Lung (tissue), 12 donors: ENCODE results near the gene PLCL1. TPM values are rescaled to one million over a fixed set of nuclear protein-coding genes. Genes with fewer than 3 reads are reported as not detected.

ENCODE experiments used
- ATAC-seq: fragments of 200-7000 bp; cut with Tn5 transposase; one replicate; pipeline ENCODE4 v1.9.1; 2020; ENCODE audit warnings: moderate number of reproducible peaks; ENCODE audit not compliant: insufficient read depth, low FRiP score
- DNase-seq, 3 donors: peaks; one replicate each; pipeline ENCODE4 v3.0.0-alpha.2; 2013 to 2017
- H3K27ac ChIP-seq, 2 donors: one replicate each; pipeline ENCODE4 v1.5.1; 2013; ENCODE audit warnings: mild to moderate bottlenecking in 2 of 2, moderate library complexity in 2 of 2, control low read depth in 1 of 2, inconsistent platforms in 1 of 2, low read depth in 1 of 2, low read length in 1 of 2
- H3K27me3 ChIP-seq, 3 donors: one replicate each; pipeline ENCODE4 v1.5.1; 2013; ENCODE audit warnings: low read length in 2 of 3; ENCODE audit not compliant: control insufficient read depth in 3 of 3, insufficient read depth in 3 of 3
- H3K36me3 ChIP-seq, 4 donors: one replicate each; pipeline ENCODE4 v1.5.1; 2013; ENCODE audit warnings: low read length in 4 of 4, mild to moderate bottlenecking in 1 of 4, moderate library complexity in 1 of 4; ENCODE audit not compliant: control insufficient read depth in 4 of 4, insufficient read depth in 4 of 4
- H3K4me1 ChIP-seq, 5 donors: one replicate each; pipeline ENCODE4 v1.5.1; 2013; ENCODE audit warnings: low read length in 5 of 5, mild to moderate bottlenecking in 2 of 5, moderate library complexity in 1 of 5; ENCODE audit not compliant: control insufficient read depth in 5 of 5, insufficient read depth in 5 of 5
- H3K4me3 ChIP-seq: one replicate; pipeline ENCODE4 v1.5.1; 2013; ENCODE audit warnings: mild to moderate bottlenecking, control low read depth, moderate library complexity
- H3K9ac ChIP-seq, 2 donors: one replicate each; pipeline ENCODE4 v1.5.1; 2013; ENCODE audit warnings: low read length in 2 of 2, control low read depth in 1 of 2; ENCODE audit not compliant: insufficient read depth in 1 of 2
- H3K9me3 ChIP-seq, 4 donors: one replicate each; pipeline ENCODE4 v1.5.1; 2013; ENCODE audit warnings: low read length in 3 of 4, mild to moderate bottlenecking in 1 of 4, moderate library complexity in 1 of 4; ENCODE audit not compliant: control insufficient read depth in 4 of 4, insufficient read depth in 3 of 4
- CTCF ChIP-seq: IDR thresholded peaks from 2 replicates; pipeline ENCODE4 v1.5.1; 2012; ENCODE audit warnings: mild to moderate bottlenecking; ENCODE audit errors: control extremely low read depth, extremely low read depth
- WGBS, 2 donors: extraction: QIAGEN DNeasy Blood & Tissue Kit; methylation state at CpG; one replicate each; pipeline ENCODE4 v1.1.7; 2013; 5-methylcytosine and 5-hydroxymethylcytosine counted together
- polyA plus RNA-seq, 2 donors: library from polyadenylated mRNA; stranded (reverse); fragments of 200-250 nt; gene quantifications; one replicate each; pipeline ENCODE4 v1.2.1, GENCODE V29; 2013
- total RNA-seq, 2 donors: library from RNA; depleted of rRNA in 1 of 2; stranded (reverse); fragments of >200 nt in 1 of 2; gene quantifications; one replicate each; pipeline ENCODE4 v1.2.1, GENCODE V29; 2014 to 2021
- donor health status: control.
- donor health status: control.
- donor health status: Bipolar disorder and iron deficiency.
- donor health status: healthy.
- donor health status: DM: yes; HTN: yes; CAD: no.

Gene PLCL1
- total and polyA plus RNA-seq, 4 donors, result 1.1 to 13.0 (median 2.9) TPM

- H3K4me3 ChIP-seq, result no peak overlapping the region
- H3K4me1 ChIP-seq, result peaks cover 0 to 14% (median 5%) of the 10 kb centered on the region in 5 donors
- no peak for DNase-seq
- no peaks in the 10 kb centered on the region for H3K36me3 ChIP-seq
- TF ChIP-seq CTCF, result no peak
- H3K27me3 ChIP-seq, result no peaks in the 10 kb centered on the region
- peak overlapping the region in 1 of 2 donors; percentile 82 for H3K27ac ChIP-seq
- H3K9me3 ChIP-seq, result no peaks in the 10 kb centered on the region
- WGBS, 2 donors, result 92 to 93% methylated on average over 3 of the region's 3 CpGs
- ATAC-seq, result no peak
- no peak overlapping the region for H3K9ac ChIP-seq
Measured at GRCh38 chr2:197883354-197884032, 79.1 kb downstream of the PLCL1 start.

- TF ChIP-seq CTCF, result no peak
- H3K4me1 ChIP-seq, result peaks cover 0 to 15% (median 0%) of the 10 kb centered on the region in 5 donors
- H3K4me3 ChIP-seq, result no peak overlapping the region
- peak overlapping the region in 1 of 2 donors; percentile 82 for H3K27ac ChIP-seq
- no peaks in the 10 kb centered on the region for H3K9me3 ChIP-seq
- 84 to 87% methylated on average over 3 of the region's 3 CpGs for WGBS, 2 donors
- no peaks in the 10 kb centered on the region for H3K36me3 ChIP-seq
- ATAC-seq (no peak), DNase-seq (no peak)
- no peaks in the 10 kb centered on the region for H3K27me3 ChIP-seq
- H3K9ac ChIP-seq, result no peak overlapping the region
Measured at GRCh38 chr2:197884252-197884651, 79.9 kb downstream of the PLCL1 start.

GRCh38 chr2:197885126-197885525, 80.7 kb downstream of the PLCL1 start:
- ATAC-seq (no peak), DNase-seq (no peak)
- H3K27ac ChIP-seq, result peak overlapping the region in 1 of 2 donors; percentile 82
- 94 to 97% methylated on average over 3 of the region's 3 CpGs for WGBS, 2 donors
- H3K9me3 ChIP-seq, result no peaks in the 10 kb centered on the region
- peaks cover 0 to 20% (median 1%) of the 10 kb centered on the region in 5 donors for H3K4me1 ChIP-seq
- no peaks in the 10 kb centered on the region for H3K27me3 ChIP-seq
- no peak for TF ChIP-seq CTCF
- H3K9ac ChIP-seq, result no peak overlapping the region
- no peaks in the 10 kb centered on the region for H3K36me3 ChIP-seq
- H3K4me3 ChIP-seq, result no peak overlapping the region
